Measurements from ENCODE around the gene SCOC. TPM values are rescaled to one million over a fixed set of nuclear protein-coding genes. Genes with fewer than 3 reads are reported as not detected.

The SCOC gene
- total and polyA plus RNA-seq, 10 donors = 22.3 to 45.1 (median 28.6) TPM

DNA sequence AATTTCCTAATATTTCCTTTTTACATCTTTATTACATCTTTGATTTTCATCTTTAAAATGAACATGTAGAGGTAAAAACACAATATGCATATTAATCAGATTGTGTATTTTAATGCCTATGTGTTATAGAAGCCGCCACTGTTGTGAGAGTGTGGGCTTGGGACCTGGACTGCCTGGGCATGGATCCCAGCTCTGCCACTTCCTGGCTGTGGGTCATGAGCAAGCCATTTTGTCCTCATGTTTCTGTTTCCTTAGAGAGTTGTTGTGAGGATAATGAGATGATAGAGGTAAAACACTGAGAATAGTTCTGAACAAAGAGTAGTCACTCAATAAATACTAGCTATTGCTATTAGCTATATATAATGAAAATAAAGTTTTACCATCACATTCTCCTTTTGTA, 38.4 kb upstream of the SCOC start:
- TF ChIP-seq POLR2A (IDR thresholded peaks at IDR 0.05) = no peak
- no peak for TF ChIP-seq CTCF (IDR thresholded peaks at IDR 0.05 in 8 of 11, conservative IDR thresholded peaks at IDR 0.05 in 3 of 11)
- TF ChIP-seq POLR2AphosphoS5 (IDR thresholded peaks at IDR 0.05) = no peak
- no peaks in the 10 kb centered on the region for H3K27me3 ChIP-seq (replicated peaks in 1 of 7)
- H3K36me3 ChIP-seq = no peaks in the 10 kb centered on the region
- intact Hi-C loops (cut with DNase I; ENCODE audit: low total_unique reads) = no loop called here
- no peak overlapping the region for H3K27ac ChIP-seq
- whole genome bisulfite sequencing, 5 donors = 69 to 93% (median 87%) methylated on average over 1 of the region's 1 CpG
- no peaks in the 10 kb centered on the region for H3K9me3 ChIP-seq
- peaks cover 0 to 12% (median 2%) of the 10 kb centered on the region in 6 donors for H3K4me1 ChIP-seq
- DNase-seq = no peak
- no peak overlapping the region for H3K4me3 ChIP-seq

DNA sequence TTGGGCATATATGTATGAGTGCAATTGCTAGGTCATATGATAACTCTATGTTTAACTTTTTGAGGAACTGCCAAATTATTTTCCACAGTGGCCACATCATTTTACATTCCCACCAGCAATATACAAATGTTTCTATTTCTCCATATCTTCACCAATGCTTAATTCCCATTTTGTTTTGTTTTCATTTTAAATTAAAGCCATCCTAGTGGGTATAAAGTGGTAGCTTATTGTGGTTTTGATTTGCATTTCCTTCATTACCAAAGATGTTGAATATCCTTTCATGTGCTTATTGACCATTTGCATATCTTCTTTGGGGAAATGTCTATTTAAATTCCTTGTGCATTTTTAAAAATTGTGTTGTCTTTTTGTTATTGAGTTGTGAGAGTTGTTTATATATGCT, 36.7 kb upstream of the SCOC start:
- DNase-seq = no peak
- Histone ChIP-seq H3K36me3 (no peaks in the 10 kb centered on the region), H3K4me3 (no peak overlapping the region), H3K9me3 (no peaks in the 10 kb centered on the region), H3K4me1 (no peaks in the 10 kb centered on the region), H3K27me3 (replicated peaks in 1 of 7) (no peaks in the 10 kb centered on the region), H3K27ac (no peak overlapping the region)
- TF ChIP-seq POLR2A (IDR thresholded peaks at IDR 0.05) (no peak), CTCF (IDR thresholded peaks at IDR 0.05 in 8 of 11, conservative IDR thresholded peaks at IDR 0.05 in 3 of 11) (no peak), POLR2AphosphoS5 (IDR thresholded peaks at IDR 0.05) (no peak)
- intact Hi-C loops (cut with DNase I; ENCODE audit: low total_unique reads) = no loop called here

DNA sequence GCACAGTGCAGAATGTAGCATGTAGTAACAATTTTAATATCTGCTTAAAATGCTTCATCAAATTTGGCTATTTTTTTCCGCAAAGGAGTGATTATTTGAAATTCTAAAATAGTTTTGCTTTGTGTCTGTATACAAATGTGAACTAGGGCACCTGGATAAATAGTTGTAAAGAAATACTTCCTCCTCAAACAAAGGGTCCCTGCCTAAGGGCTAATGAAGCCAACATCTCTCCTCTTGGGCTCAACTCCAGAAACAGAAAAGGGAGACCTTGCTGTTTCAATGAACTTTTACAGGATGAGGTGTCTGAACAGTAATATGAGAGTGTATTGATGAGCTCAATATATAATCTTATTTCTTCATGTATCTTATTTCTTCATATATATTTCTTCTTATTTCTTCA, 30.8 kb upstream of the SCOC start:
- 86 to 100% (median 91%) methylated on average over 1 of the region's 1 CpG for WGBS, 5 donors

DNA sequence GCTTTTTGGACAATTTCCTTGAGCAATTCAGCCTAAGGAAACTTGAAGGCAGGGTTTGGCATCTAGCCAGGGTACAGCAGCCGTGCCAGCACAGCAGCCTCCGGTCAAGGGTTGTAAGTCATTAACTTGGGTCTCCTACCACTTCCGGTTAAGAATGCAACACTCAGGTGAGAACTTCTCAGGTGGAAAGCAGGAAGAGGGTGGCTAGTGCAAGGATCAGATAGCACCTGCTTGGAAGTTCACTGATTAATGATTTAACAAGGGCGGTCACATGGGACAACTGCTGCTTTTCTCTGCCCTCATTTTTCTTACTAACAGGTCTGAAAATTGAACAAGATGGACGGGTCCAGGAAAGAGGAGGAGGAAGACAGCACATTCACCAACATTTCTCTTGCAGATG, 30.1 kb upstream of the SCOC start:
- no peak for DNase-seq
- Histone ChIP-seq H3K4me3 (no peak overlapping the region), H3K27me3 (replicated peaks in 1 of 7) (peaks cover 0 to 6% (median 0%) of the 10 kb centered on the region in 7 donors), H3K4me1 (peaks cover 0 to 6% (median 5%) of the 10 kb centered on the region in 6 donors), H3K9me3 (no peaks in the 10 kb centered on the region), H3K27ac (no peak overlapping the region), H3K36me3 (no peaks in the 10 kb centered on the region)
- TF ChIP-seq POLR2AphosphoS5 (IDR thresholded peaks at IDR 0.05) (no peak), POLR2A (IDR thresholded peaks at IDR 0.05) (no peak), CTCF (IDR thresholded peaks at IDR 0.05 in 8 of 11, conservative IDR thresholded peaks at IDR 0.05 in 3 of 11) (no peak)
- intact Hi-C loops (cut with DNase I; ENCODE audit: low total_unique reads) = no loop called here
- 14 to 21% (median 16%) methylated on average over 5 of the region's 5 CpGs for WGBS, 5 donors

More for the DNA sequence above, 30.8 kb upstream of the SCOC start:
- Histone ChIP-seq H3K36me3 (no peaks in the 10 kb centered on the region), H3K27ac (no peak overlapping the region), H3K27me3 (replicated peaks in 1 of 7) (peaks cover 0 to 6% (median 0%) of the 10 kb centered on the region in 7 donors), H3K9me3 (no peaks in the 10 kb centered on the region), H3K4me1 (peaks cover 0 to 6% (median 5%) of the 10 kb centered on the region in 6 donors), H3K4me3 (no peak overlapping the region)
- TF ChIP-seq POLR2AphosphoS5 (IDR thresholded peaks at IDR 0.05) (no peak), POLR2A (IDR thresholded peaks at IDR 0.05) (no peak), CTCF (IDR thresholded peaks at IDR 0.05 in 8 of 11, conservative IDR thresholded peaks at IDR 0.05 in 3 of 11) (no peak)
- intact Hi-C loops (cut with DNase I; ENCODE audit: low total_unique reads) = no loop called here
- no peak for DNase-seq
